ENCODE results near the gene APIP.

Gene APIP

GRCh38 chr11:34877375-34877975, 38.7 kb downstream of the APIP start:
- no peak for DNase-seq

GRCh38 chr11:34874202-34874601, 42.0 kb downstream of the APIP start:
- no peak for DNase-seq

- DNase-seq: no peak
Measured at GRCh38 chr11:34870548-34871196, 45.5 kb downstream of the APIP start.

- DNase-seq: no peak
Measured at GRCh38 chr11:34869425-34869824, 46.8 kb downstream of the APIP start.

- DNase-seq: no peak
Measured at GRCh38 chr11:34866375-34866774, 49.8 kb downstream of the APIP start.

GRCh38 chr11:34865261-34865660, 50.9 kb downstream of the APIP start:
- no peak for DNase-seq

- no peak for DNase-seq
Measured at GRCh38 chr11:34864424-34864823, 51.8 kb downstream of the APIP start.

GRCh38 chr11:34863048-34863447, 53.1 kb downstream of the APIP start:
- no peak for DNase-seq

GRCh38 chr11:34860518-34860917, 55.7 kb downstream of the APIP start:
- DNase-seq: no peak

GRCh38 chr11:34860034-34860433, 56.1 kb downstream of the APIP start:
- no peak for DNase-seq

GRCh38 chr11:34859496-34859895, 56.7 kb downstream of the APIP start:
- no peak for DNase-seq

- no peak for DNase-seq
Measured at GRCh38 chr11:34857463-34857862, 58.7 kb downstream of the APIP start.

GRCh38 chr11:34856251-34856650, 59.9 kb downstream of the APIP start:
- no peak for DNase-seq

- DNase-seq: no peak
Measured at GRCh38 chr11:34855754-34856095, 60.5 kb downstream of the APIP start.

- DNase-seq: no peak
Measured at GRCh38 chr11:34855021-34855753, 61.0 kb downstream of the APIP start.

GRCh38 chr11:34851916-34852315, 64.3 kb downstream of the APIP start:
- DNase-seq: no peak

- no peak for DNase-seq
Measured at GRCh38 chr11:34850334-34850733, 65.8 kb downstream of the APIP start.

- DNase-seq: no peak
Measured at GRCh38 chr11:34846467-34846866, 69.7 kb downstream of the APIP start.

GRCh38 chr11:34844463-34845112, 71.6 kb downstream of the APIP start:
- DNase-seq: no peak

GRCh38 chr11:34843271-34843670, 72.9 kb downstream of the APIP start:
- no peak for DNase-seq

- DNase-seq: no peak
Measured at GRCh38 chr11:34840736-34841386, 75.3 kb downstream of the APIP start.

GRCh38 chr11:34839969-34840368, 76.2 kb downstream of the APIP start:
- DNase-seq: no peak
